HAP-1 (cell line): Measurements from ENCODE around the gene NUP153.
"Not testable (repeated sequence)": the region's sequence is repeated elsewhere in the genome, so short reads cannot be mapped to it uniquely, and the experiment has no call there.

ENCODE experiments used
- DNase-seq, 2 experiments: peaks; one replicate each; pipeline ENCODE4 v3.0.0-alpha.2; 2016 to 2020; ENCODE audit warnings: low spot score in 2 of 2
- H3K27me3 ChIP-seq: fragments of 250-450 bp; sonication (Bioruptor Pico); 2 replicates; pipeline ENCODE4 v1.5.1; 2020; ENCODE audit warnings: low read depth, mild to moderate bottlenecking, moderate library complexity
- H3K36me3 ChIP-seq: fragments of 250-450 bp; sonication (Bioruptor Pico); replicated peaks from 2 replicates; pipeline ENCODE4 v1.5.1; 2020; ENCODE audit warnings: mild to moderate bottlenecking
- H3K4me1 ChIP-seq: fragments of 250-450 bp; sonication (Bioruptor Pico); 2 replicates; pipeline ENCODE4 v1.5.1; 2020; ENCODE audit warnings: mild to moderate bottlenecking
- H3K4me3 ChIP-seq: fragments of 250-450 bp; sonication (Bioruptor Pico); 2 replicates; pipeline ENCODE4 v1.5.1; 2020; ENCODE audit warnings: mild to moderate bottlenecking, moderate library complexity
- H3K9me3 ChIP-seq: fragments of 250-450 bp; sonication (Bioruptor Pico); 2 replicates; pipeline ENCODE4 v1.5.1; 2020; ENCODE audit warnings: mild to moderate bottlenecking, moderate library complexity
- in situ Hi-C: fragments of 300-500 bp; cut with MboI; formaldehyde crosslinking; loops from 3 replicates; pipeline ENCODE4 v1.14.3; 2020; ENCODE audit warnings: low sequenced_read_pairs, inconsistent platforms, mixed read lengths

NUP153 gene

GRCh38 chr6:17599877-17600526, 106.7 kb downstream of the NUP153 start, which contains the start of gene FAM8A1:
FAM8A1 (plus strand) TSS chr6:17600302; CDS start chr6:17600410, 108 bp downstream.
- no peaks in the 10 kb centered on the region; the same call in none of the 2 replicates for H3K36me3 ChIP-seq
- DNase-seq, result peak; percentile 89 to 98
- in situ Hi-C loops, result loop anchor here (25.0 kb wide), 1 partner anchor 212 kb away; no protein-coding TSS in a partner anchor
- H3K4me1 ChIP-seq, result peaks cover 6% of the 10 kb centered on the region
- H3K4me3 ChIP-seq, result peak within 1 kb of the TSS; percentile 65
- no peaks in the 10 kb centered on the region for H3K9me3 ChIP-seq
- peaks cover 3% of the 10 kb centered on the region; the same call in 1 of the 2 replicates for H3K27me3 ChIP-seq

GRCh38 chr6:17596085-17596484, 110.6 kb downstream of the NUP153 start:
- H3K4me3 ChIP-seq, result no peak overlapping the region
- H3K9me3 ChIP-seq, result no peaks in the 10 kb centered on the region
- in situ Hi-C loops, result loop anchor here (25.0 kb wide), 1 partner anchor 216 kb away; no protein-coding TSS in a partner anchor
- peaks cover 3% of the 10 kb centered on the region; the same call in 1 of the 2 replicates for H3K27me3 ChIP-seq
- H3K4me1 ChIP-seq, result peaks cover 2% of the 10 kb centered on the region
- H3K36me3 ChIP-seq, result no peaks in the 10 kb centered on the region; the same call in 1 of the 2 replicates
- DNase-seq, result no peak

GRCh38 chr6:17593246-17593645, 113.5 kb downstream of the NUP153 start:
- Histone ChIP-seq H3K4me1 (no peaks in the 10 kb centered on the region), H3K27me3 (peaks cover 3% of the 10 kb centered on the region; the same call in 1 of the 2 replicates), H3K36me3 (no peaks in the 10 kb centered on the region), H3K4me3 (no peak overlapping the region), H3K9me3 (no peaks in the 10 kb centered on the region)
- DNase-seq, result no peak
- in situ Hi-C loops, result loop anchor here (5.0 to 25.0 kb wide), 2 partner anchors 219 to 436 kb away; no protein-coding TSS in a partner anchor

- H3K4me1 ChIP-seq, result no peaks in the 10 kb centered on the region
- no peak overlapping the region for H3K4me3 ChIP-seq
- in situ Hi-C loops, result loop anchor here (5.0 to 25.0 kb wide), 2 partner anchors 221 to 434 kb away; no protein-coding TSS in a partner anchor
- DNase-seq, result no peak
- H3K9me3 ChIP-seq, result no peaks in the 10 kb centered on the region
- no peaks in the 10 kb centered on the region for H3K36me3 ChIP-seq
- H3K27me3 ChIP-seq, result peaks cover 3% of the 10 kb centered on the region; the same call in 1 of the 2 replicates
These were observed 115.4 kb downstream of the NUP153 start for GRCh38 chr6:17591287-17591686.

GRCh38 chr6:17589406-17590096, 117.2 kb downstream of the NUP153 start:
- Histone ChIP-seq H3K4me1 (no peaks in the 10 kb centered on the region), H3K4me3 (no peak overlapping the region), H3K36me3 (no peaks in the 10 kb centered on the region), H3K27me3 (no peaks in the 10 kb centered on the region), H3K9me3 (no peaks in the 10 kb centered on the region)
- in situ Hi-C loops, result loop anchor here (5.0 to 25.0 kb wide), 2 partner anchors 223 to 432 kb away; no protein-coding TSS in a partner anchor
- no peak for DNase-seq

DNA sequence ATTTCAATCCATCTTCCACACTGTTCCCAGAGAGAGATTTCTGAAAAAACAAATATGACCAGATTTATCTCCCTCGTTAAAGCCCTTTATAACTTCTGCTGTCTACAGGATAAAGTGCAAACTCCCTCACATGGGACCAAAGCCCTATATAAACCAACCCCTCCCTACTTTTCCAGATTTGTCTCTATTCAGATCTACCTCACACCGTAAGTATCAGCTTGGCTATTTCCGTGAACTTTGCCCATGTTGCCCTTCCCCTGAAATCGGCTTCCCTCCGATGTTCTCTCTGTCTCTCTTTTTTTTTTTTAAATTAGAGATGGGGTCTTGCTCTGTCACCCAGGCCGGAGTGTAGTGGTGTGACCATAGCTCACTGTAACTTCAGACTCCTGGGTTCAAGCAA, 118.7 kb downstream of the NUP153 start:
- no peaks in the 10 kb centered on the region for H3K27me3 ChIP-seq
- DNase-seq, result no peak
- H3K4me3 ChIP-seq, result no peak overlapping the region
- in situ Hi-C loops, result loop anchor here (25.0 kb wide), 1 partner anchor 224 kb away; no protein-coding TSS in a partner anchor
- H3K9me3 ChIP-seq, result no peaks in the 10 kb centered on the region
- no peaks in the 10 kb centered on the region for H3K4me1 ChIP-seq
- no peaks in the 10 kb centered on the region for H3K36me3 ChIP-seq

GRCh38 chr6:17586623-17587022, 120.1 kb downstream of the NUP153 start:
- H3K27me3 ChIP-seq, DNase-seq, H3K9me3 ChIP-seq, H3K4me1 ChIP-seq, H3K36me3 ChIP-seq, H3K4me3 ChIP-seq: not testable (repeated sequence)
- in situ Hi-C loops, result loop anchor here (25.0 kb wide), 1 partner anchor 226 kb away; no protein-coding TSS in a partner anchor

- Histone ChIP-seq H3K9me3 (no peaks in the 10 kb centered on the region), H3K4me3 (no peak overlapping the region), H3K36me3 (no peaks in the 10 kb centered on the region), H3K4me1 (no peaks in the 10 kb centered on the region), H3K27me3 (no peaks in the 10 kb centered on the region)
- DNase-seq, result peak in 1 of 2 experiments; percentile 26
- in situ Hi-C loops, result loop anchor here (25.0 kb wide), 1 partner anchor 226 kb away; no protein-coding TSS in a partner anchor
These were observed 120.8 kb downstream of the NUP153 start for GRCh38 chr6:17585766-17586490.

GRCh38 chr6:17584241-17584803, 122.4 kb downstream of the NUP153 start:
- peak; percentile 51 to 77 for DNase-seq
- Histone ChIP-seq H3K27me3 (no peaks in the 10 kb centered on the region), H3K4me1 (no peaks in the 10 kb centered on the region), H3K36me3 (no peaks in the 10 kb centered on the region), H3K9me3 (no peaks in the 10 kb centered on the region), H3K4me3 (no peak overlapping the region)
- in situ Hi-C loops, result loop anchor here (25.0 kb wide), 1 partner anchor 228 kb away; no protein-coding TSS in a partner anchor

- in situ Hi-C loops, result loop anchor here (25.0 kb wide), 1 partner anchor 228 kb away; no protein-coding TSS in a partner anchor
- Histone ChIP-seq H3K9me3 (no peaks in the 10 kb centered on the region), H3K36me3 (no peaks in the 10 kb centered on the region), H3K4me1 (no peaks in the 10 kb centered on the region), H3K4me3 (no peak overlapping the region), H3K27me3 (no peaks in the 10 kb centered on the region)
- no peak for DNase-seq
These were observed 122.9 kb downstream of the NUP153 start for GRCh38 chr6:17583811-17584210.

- H3K4me3 ChIP-seq, DNase-seq, H3K4me1 ChIP-seq, H3K36me3 ChIP-seq, H3K27me3 ChIP-seq, H3K9me3 ChIP-seq: not testable (repeated sequence)
- in situ Hi-C loops, result loop anchor here (25.0 kb wide), 1 partner anchor 231 kb away; no protein-coding TSS in a partner anchor
These were observed 125.4 kb downstream of the NUP153 start for GRCh38 chr6:17581282-17581681.

DNA sequence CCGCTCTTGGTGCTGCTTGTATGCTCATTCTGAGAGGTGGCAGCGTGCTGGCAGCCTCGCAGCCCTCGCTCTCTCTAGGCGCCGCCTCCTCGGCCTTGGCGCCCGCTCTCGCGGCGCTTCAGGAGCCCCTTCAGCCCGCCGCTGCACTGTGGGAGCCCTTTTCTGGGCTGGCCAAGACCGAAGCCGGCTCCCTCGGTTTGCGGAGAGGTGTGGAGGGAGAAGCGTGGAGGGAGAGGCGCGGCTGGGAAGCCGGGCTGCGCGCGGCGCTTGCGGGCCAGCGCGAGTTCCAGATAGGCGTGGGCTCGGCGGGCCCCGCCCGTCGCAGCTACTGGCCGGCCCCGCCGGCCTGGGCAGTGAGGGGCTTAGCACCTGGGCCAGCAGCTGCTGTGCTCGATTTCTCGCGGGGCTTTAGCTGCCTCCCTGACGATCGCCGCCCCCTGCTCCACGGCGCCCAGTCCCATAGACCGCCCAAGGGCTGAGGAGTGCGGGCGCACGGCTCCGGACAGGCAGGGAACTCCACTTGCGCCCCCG, 126.1 kb downstream of the NUP153 start:
- Histone ChIP-seq H3K36me3 (no peaks in the 10 kb centered on the region), H3K9me3 (no peaks in the 10 kb centered on the region), H3K4me3 (no peak overlapping the region), H3K4me1 (no peaks in the 10 kb centered on the region), H3K27me3 (no peaks in the 10 kb centered on the region)
- DNase-seq, result no peak
- in situ Hi-C loops, result loop anchor here (25.0 kb wide), 1 partner anchor 232 kb away; no protein-coding TSS in a partner anchor

DNA sequence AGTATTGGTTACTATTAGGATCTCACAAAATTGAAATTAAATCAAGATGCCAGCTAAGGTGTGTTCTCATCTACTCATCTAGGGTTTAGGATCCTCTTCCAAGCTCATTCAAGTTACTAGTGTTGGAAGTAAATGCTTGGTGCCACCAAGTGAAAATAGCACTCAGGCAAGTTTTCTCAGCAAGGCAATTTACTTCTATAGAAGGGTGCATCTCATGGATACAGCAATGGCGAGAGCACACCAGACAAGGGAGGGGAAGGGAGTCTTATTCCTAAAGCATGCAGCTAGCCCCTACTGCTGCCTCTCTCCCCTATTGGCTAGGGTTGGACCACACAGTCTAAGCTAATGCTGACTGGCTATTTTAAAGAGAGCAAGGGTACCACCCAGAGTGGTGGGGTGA, 129.7 kb downstream of the NUP153 start:
- Histone ChIP-seq H3K9me3 (no peaks in the 10 kb centered on the region), H3K4me1 (no peaks in the 10 kb centered on the region), H3K27me3 (no peaks in the 10 kb centered on the region), H3K4me3 (no peak overlapping the region), H3K36me3 (no peaks in the 10 kb centered on the region)
- no peak for DNase-seq
- in situ Hi-C loops, result loop anchor here (25.0 kb wide), 1 partner anchor 235 kb away; no protein-coding TSS in a partner anchor
